Measurements from ENCODE around the gene RPL23. TPM values are rescaled to one million over a fixed set of nuclear protein-coding genes. Genes with fewer than 3 reads are reported as not detected.

The RPL23 gene
- total and polyA plus RNA-seq, 9 of the 15 experiments (the other 6 are each of a cell fraction or from before 2014, with no cell fraction given), result 1,745 to 3,667 (median 3,096) TPM

DNA sequence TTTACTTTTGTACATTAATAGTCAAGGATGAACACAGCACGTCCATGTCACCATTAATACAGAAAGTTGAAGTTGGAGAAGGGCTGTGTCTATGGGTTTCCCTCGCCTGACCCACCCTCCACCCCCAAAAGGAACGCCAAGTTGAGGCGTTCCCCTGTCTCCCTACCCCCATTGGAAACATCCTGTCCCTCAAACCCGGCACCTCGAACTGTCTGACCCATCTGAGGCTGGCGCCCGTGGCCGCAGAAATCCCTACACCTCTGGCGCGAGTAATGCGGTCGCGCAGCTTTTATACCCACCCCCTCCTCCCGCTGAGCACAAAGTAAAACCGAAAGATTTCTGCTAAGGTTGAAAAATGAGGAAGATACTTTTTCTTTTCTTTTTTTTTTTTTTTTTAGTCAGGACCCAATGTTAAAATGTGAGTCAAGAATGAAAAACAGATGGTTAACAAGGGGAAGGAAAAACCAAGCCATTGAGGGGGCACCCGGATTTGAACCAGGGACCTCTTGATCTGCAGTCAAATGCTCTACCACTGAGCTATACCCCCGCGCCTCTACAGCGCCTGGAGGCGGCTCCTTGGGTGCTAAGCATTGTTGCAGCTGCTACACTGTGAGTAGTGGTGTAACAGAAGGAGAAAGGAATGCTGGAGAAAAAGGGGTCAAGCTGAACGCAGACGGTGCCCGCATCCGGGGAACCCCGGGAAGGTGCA is 15.4 kb upstream of the RPL23 start (continued):
- TF ChIP-seq, protein P1, sequence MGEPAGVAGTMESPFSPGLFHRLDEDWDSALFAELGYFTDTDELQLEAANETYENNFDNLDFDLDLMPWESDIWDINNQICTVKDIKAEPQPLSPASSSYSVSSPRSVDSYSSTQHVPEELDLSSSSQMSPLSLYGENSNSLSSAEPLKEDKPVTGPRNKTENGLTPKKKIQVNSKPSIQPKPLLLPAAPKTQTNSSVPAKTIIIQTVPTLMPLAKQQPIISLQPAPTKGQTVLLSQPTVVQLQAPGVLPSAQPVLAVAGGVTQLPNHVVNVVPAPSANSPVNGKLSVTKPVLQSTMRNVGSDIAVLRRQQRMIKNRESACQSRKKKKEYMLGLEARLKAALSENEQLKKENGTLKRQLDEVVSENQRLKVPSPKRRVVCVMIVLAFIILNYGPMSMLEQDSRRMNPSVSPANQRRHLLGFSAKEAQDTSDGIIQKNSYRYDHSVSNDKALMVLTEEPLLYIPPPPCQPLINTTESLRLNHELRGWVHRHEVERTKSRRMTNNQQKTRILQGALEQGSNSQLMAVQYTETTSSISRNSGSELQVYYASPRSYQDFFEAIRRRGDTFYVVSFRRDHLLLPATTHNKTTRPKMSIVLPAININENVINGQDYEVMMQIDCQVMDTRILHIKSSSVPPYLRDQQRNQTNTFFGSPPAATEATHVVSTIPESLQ (CRISPR knock-in tag; IDR thresholded peaks at IDR 0.05), result no peak
- TF ChIP-seq ZMIZ1 (IDR thresholded peaks at IDR 0.05; ENCODE audit: low read depth in 2 of 2, low read length in 2 of 2) (no peak), LEF1 (IDR thresholded peaks at IDR 0.05) (peak; percentile 28; the same call in 1 of the 2 replicates), CBX3 (IDR thresholded peaks at IDR 0.05; ENCODE audit: borderline replicate concordance in 1 of 2, low read length in 2 of 2) (no peak), ELF1 (tag; IDR thresholded peaks at IDR 0.05) (no peak), RNF2 (IDR thresholded peaks at IDR 0.05) (peak; percentile 57; the same call in 1 of the 2 replicates), ZNF384 (IDR thresholded peaks at IDR 0.05; ENCODE audit: low read depth, low read length) (no peak; the same call in 1 of the 2 replicates), NRF1 (conservative IDR thresholded peaks at IDR 0.05 in 1 of 2, IDR thresholded peaks at IDR 0.05 in 1 of 2) (peak; percentile 54 to 61; a peak in 3 of 4 replicates), ZNF717 (CRISPR knock-in tag; IDR thresholded peaks at IDR 0.05) (no peak), TCF7L2 (IDR thresholded peaks at IDR 0.05; ENCODE audit: low read depth, low read length) (no peak), BCOR (IDR thresholded peaks at IDR 0.05) (peak; percentile 81; the same call in 1 of the 2 replicates), ZNF507 (tag; conservative IDR thresholded peaks at IDR 0.05) (no peak), GABPB2 (CRISPR knock-in tag; conservative IDR thresholded peaks at IDR 0.05) (no peak), MEIS2 (IDR thresholded peaks at IDR 0.05; ENCODE audit: partially characterized antibody) (no peak), RAD21 (CRISPR knock-in tag; conservative IDR thresholded peaks at IDR 0.05 in 1 of 2, IDR thresholded peaks at IDR 0.05 in 1 of 2) (no peak), ZNF217 (CRISPR knock-in tag; IDR thresholded peaks at IDR 0.05) (no peak), PRMT5 (CRISPR knock-in tag; IDR thresholded peaks at IDR 0.05) (no peak), RFX5 (IDR thresholded peaks at IDR 0.05; ENCODE audit: low read depth, low read length) (peak; percentile 52; the same call in 1 of the 2 replicates), CREBBP (IDR thresholded peaks at IDR 0.05; ENCODE audit: low read depth, low read length) (no peak), KAT2B (IDR thresholded peaks at IDR 0.05; ENCODE audit: low read depth, low read length) (no peak)
- TF ChIP-seq, protein P2, sequence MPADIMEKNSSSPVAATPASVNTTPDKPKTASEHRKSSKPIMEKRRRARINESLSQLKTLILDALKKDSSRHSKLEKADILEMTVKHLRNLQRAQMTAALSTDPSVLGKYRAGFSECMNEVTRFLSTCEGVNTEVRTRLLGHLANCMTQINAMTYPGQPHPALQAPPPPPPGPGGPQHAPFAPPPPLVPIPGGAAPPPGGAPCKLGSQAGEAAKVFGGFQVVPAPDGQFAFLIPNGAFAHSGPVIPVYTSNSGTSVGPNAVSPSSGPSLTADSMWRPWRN (IDR thresholded peaks at IDR 0.05; ENCODE audit: low read depth), result no peak
- TF ChIP-seq, protein P3, sequence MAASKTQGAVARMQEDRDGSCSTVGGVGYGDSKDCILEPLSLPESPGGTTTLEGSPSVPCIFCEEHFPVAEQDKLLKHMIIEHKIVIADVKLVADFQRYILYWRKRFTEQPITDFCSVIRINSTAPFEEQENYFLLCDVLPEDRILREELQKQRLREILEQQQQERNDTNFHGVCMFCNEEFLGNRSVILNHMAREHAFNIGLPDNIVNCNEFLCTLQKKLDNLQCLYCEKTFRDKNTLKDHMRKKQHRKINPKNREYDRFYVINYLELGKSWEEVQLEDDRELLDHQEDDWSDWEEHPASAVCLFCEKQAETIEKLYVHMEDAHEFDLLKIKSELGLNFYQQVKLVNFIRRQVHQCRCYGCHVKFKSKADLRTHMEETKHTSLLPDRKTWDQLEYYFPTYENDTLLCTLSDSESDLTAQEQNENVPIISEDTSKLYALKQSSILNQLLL (CRISPR knock-in tag; IDR thresholded peaks at IDR 0.05; ENCODE audit: borderline replicate concordance), result no peak
